CD4-positive, alpha-beta T cell treated with Interleukin-17A for 1 hour (primary cell): ENCODE measurements around the gene CEP76.
"Not testable (repeated sequence)": the region's sequence is repeated elsewhere in the genome, so short reads cannot be mapped to it uniquely, and the experiment has no call there.

ENCODE experiments used
- DNase-seq: peaks from one replicate; pipeline ENCODE4 v3.0.0-alpha.2; 2020

The CEP76 gene

GRCh38 chr18:12703664-12704063, 1.1 kb upstream of the CEP76 start:
- peak; percentile 11 for DNase-seq

DNA sequence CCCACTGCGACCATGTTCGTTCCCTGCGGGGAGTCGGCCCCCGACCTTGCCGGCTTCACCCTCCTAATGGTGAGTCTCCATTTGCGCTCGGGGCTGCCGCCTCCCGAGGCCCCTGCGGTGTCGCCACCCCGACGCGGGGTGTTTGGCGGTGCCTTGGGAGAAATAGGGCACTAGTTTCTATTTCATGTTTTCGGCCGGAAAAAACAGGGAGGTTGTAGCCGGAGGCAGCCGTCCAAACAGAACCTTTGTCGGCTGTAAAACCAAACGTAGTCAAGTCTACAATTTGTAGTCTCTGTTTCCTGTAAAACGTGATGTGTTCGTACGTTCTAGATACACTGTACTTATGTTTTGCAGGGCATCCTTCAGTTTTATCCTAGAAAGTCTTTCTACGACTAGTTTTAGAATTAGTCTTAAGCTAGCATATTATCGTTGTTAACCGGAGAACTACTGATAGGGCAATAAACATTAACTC, 609 bp upstream of the CEP76 start:
- DNase-seq, result no peak

- peak; percentile 26 for DNase-seq
Measured at GRCh38 chr18:12701161-12701560, 1.4 kb downstream of the CEP76 start.

- DNase-seq, result no peak
Measured at GRCh38 chr18:12699747-12700146, 2.8 kb downstream of the CEP76 start.

GRCh38 chr18:12694032-12694431, 8.5 kb downstream of the CEP76 start:
- no peak for DNase-seq

DNA sequence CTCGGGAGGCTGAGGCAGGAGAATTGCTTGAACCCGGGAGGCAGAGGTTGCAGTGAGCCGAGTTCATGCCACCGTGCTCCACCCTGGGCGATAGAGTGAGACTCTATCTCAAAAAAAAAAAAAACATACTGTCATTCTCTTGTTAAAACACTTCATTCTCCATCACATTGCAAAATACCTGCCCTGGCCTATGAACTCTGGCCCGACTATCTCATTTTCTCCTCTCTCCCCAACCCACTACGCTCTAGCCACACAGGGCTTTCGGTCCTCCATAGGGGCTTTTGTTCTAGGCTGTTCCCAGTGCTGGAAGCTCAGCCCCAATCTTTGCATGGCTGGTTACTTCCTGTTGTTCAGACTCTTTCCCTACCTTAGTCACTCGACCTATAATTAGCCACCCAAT, 10.3 kb downstream of the CEP76 start:
- DNase-seq, result no peak

- DNase-seq, result no peak
Measured at GRCh38 chr18:12689256-12689850, 13.2 kb downstream of the CEP76 start.

- DNase-seq, result no peak
Measured at GRCh38 chr18:12686100-12686499, 16.4 kb downstream of the CEP76 start.

DNA sequence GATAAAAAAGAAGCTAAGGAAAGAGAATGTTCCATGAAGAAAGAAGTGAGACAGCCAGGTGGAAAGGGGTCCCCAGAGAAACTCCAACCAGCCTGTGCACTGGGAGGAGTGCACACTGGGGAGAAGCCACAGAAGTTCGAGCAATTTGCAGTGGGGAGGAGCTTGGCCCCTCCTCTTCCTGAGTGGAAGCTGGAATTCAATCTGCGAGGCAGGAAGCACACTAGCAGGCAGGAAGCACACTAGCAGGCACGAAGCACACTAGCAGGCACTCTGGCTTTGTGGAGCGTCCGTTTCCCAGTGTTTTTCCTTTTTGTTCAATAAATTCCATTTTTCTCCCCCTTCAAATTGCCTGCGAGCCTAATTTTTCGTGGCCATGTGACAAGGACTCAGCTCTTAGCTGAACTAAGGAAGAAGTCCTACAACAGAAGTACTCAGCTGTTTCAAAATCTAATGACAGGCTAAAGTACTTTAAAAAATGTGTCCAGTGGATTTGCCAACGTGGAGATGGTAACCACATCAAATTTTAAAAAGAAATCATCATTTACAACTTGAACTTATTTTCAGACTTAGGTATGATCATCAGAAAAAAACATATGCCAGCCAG, 23.2 kb downstream of the CEP76 start:
- DNase-seq, result no peak

DNA sequence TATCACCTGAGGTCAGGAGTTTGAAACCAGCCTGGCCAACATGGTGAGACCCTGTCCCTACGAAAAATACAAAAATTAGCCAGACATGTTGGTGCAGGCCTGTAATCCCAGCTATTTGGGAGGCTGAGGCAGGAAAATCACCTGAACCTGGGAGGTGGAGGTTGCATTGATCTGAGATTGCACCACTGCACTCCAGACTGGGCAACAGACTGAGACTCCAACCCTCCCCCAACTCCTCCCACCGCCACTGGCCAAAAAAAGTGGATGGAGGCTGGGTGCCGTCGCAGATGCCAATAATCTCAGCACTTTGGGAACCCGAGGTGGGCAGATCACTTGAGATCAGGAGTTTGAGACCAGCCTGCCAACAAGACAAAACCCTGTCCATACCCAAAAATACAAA, 34.5 kb downstream of the CEP76 start:
- no peak for DNase-seq

DNA sequence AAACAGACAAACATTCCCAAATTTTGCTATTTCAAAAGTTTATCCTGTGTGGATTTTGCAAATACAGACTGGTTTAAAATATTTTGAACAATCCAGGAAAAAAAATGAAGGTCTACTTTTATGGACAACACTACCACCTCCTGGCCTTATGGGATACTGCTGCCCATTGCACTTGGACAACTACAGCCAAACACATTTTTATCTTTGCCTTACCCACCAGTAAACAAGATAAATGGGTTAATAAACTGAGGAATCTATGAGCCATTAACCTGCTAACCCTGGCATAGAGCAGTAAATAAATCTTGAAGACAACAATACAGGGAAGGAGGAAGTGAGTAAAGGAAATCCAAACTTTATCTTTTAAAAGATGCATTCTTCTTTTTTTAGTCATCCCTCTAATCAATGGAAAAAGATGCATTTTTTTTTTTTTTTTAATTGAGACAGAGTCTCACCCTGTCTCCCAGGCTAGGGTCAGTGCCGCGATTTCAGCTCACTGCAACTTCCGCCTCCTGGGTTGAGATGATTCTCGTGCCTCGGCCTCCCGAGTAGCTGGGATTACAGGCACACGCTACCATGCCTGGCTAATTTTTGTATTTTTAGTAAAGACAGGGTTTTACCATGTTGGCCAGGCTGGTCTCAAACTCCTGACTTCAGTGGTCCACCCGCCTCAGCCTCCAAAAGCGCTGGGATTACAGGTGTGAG, 42.5 kb downstream of the CEP76 start:
- DNase-seq, result peak; percentile 59

DNA sequence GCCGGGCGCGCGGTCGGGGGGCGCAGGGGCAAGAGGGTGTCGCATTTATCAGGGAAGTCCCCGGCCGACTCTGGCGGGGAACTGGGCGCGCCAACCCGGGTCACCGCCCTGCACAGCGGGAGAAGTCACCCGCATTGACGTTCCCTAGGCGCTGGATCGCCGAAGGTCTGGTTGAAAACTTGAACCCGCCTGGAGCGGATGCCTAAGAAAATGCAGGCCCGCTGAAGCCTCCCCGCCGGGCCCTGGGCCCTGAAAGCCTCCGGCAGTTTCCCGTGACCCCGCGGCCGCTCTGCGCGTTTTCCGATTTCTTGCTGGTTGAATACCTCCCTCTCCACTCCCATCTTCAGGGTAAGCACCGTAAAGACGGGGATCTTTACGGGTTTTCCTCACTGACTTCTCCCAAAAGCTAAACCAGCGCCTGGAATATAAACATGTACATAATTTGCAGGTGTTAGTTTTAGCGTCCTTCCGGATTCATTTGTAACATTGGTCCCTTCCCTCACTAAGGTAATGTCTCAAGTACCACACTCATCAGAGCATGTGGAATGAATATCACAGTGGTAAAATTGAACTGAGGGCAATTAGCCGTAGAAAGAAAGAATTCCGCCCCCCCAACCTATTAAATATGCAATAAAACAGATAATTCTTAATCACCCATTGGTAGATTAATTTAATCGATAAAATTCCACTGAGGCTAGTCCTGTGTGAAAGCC, 43.9 kb downstream of the CEP76 start:
- DNase-seq, result peak; percentile 30

- peak; percentile 39 for DNase-seq
Measured at GRCh38 chr18:12657684-12658425, 44.7 kb downstream of the CEP76 start, which contains the start of gene SPIRE1. SPIRE1 (minus strand) TSS chr18:12658107; CDS start chr18:12657866, 241 bp downstream.

DNA sequence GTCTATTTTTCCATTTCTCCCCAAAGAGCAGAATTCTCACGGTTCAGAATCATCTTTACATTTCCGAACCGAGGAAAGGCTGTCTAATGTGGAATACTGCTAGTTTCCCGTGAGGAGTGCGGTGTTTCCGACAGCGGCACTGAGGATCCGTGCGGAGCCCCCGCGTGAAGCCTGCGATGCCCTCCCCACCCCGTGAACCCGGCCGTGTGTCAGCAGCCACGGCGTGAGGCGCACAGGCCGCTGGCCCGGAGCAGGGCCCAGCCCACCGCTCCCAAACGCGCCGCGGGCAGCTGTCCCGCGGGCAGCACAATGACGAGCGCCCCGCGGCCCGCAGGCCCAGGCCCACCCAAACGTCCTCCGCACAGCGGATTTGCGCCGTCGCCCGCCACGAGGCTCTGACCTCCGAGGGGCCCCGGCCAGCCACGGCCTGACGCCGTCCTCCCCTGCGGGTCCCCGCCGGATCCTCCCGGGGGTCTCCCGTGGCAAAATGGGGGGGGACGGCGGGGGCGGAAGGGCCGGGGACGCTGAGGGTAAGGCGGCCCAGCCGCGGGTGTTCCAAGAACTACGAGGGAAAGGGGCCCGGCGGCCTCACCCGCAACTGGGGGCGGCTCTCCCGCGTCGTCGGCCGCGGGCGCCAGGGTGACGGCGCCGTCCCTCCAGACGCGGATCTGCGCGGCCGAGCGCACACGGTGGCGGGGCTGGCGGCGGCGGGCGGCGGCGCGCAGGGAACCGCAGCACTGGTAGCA, 45.4 kb downstream of the CEP76 start:
- DNase-seq, result no peak

GRCh38 chr18:12656605-12656937, 46.0 kb downstream of the CEP76 start:
- no peak for DNase-seq

DNA sequence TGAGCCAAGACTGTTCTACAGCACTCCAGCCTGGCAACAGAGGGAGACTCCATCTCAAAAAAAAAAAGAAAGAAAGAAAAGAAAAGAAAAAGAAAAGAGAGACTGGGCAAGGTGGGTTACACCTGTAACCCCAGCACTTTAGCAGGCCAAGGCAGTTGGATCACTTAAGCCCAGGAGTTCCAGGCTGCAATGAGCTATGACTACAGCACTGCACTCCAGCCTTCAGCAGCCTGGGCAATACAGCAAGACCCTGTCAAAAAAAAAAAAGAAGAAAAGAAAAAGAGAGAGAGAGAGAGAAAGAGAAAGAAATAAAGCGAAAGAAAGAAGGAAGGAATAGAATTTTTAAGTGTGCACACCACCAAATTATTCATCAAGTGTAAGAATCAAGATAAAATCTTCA, 47.6 kb downstream of the CEP76 start:
- DNase-seq, result no peak

DNA sequence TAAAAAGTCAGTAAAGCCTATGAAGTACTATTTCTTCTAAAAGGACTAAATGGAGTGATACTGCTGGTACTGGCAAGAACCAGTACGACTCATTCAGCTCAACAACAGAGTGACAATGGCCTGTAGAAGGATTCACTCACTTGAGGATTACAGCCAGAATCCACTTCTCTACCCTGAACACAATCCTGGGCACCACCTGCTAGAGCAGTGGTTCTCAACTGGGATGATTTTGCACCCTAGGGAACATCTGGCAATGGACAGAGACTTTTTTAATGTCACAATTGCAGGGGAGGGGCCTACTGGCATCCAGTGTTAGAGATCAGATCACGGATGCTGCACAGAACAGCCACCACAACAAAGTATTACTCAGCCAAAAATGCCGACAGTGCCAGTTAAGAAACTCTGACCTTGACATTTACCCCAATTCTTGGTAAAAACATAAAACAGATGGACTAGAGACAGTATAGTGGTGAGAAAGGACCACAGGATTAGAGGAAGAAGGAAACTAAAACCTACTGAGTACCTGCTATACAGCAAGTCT, 49.6 kb downstream of the CEP76 start:
- no peak for DNase-seq

- DNase-seq, result no peak
Measured at GRCh38 chr18:12651651-12652050, 50.9 kb downstream of the CEP76 start.

- DNase-seq, result no peak
Measured at GRCh38 chr18:12647773-12648172, 54.8 kb downstream of the CEP76 start.

DNA sequence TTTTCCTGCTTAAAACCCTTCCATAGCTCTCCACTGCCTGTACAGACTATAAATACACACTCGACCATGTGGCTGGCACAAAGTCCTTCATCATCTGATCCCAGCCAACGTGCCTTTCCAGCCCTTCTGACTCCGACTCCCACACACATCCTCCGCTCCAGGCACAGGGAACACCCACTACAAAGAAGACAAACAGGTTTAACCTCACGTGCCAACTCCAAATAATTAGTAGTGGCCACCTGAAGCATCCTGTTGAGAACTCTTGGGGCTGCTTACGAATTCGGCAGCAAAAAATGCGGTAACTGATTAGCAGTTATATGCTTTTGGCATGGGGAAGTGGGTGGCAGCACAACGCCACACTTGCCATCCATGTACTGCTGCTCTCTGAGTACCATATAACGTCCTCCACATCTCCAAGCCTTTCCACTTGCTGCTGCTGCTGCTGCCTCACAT, 56.7 kb downstream of the CEP76 start:
- DNase-seq, result no peak

DNA sequence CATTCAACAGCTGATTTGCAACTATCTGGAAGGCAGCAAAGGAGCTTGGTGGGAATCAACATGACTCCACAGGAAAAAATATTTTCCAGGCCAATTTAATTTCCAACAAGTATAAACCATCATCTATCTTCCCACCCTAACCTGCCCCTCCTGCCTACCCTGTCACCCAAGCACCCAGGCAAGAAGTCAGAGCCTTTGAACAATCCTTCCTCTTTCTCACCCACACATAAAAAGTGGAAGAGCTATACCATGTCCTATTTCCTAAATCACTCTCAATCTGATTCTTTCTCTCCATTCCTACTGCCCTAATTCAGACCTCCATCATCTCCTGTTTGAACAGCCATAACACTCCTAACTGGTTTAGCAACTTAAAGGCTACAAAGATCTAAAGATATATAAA, 57.3 kb downstream of the CEP76 start:
- no peak for DNase-seq

GRCh38 chr18:12643756-12644155, 58.8 kb downstream of the CEP76 start:
- DNase-seq, result not testable (repeated sequence)
